Inflammatory macrophage (primary cell): Measurements from ENCODE around the gene FKBP5.
A peak's percentile ranks its signal among the peaks of the same experiment; 100 is the strongest.
"Not testable (repeated sequence)": the region's sequence is repeated elsewhere in the genome, so short reads cannot be mapped to it uniquely, and the experiment has no call there.

Experiments used
- DNase-seq, 2 donors: peaks; one replicate each; pipeline ENCODE4 v3.0.0-alpha.2; 2020 to 2022

Gene FKBP5

GRCh38 chr6:35609588-35609987 is 79.1 kb downstream of the FKBP5 start:
- no peak for DNase-seq

GRCh38 chr6:35607517-35608233 is 81.0 kb downstream of the FKBP5 start:
- DNase-seq, result no peak

- DNase-seq, result no peak
Measured at GRCh38 chr6:35605600-35605999, 83.1 kb downstream of the FKBP5 start.

- DNase-seq, result no peak
Measured at GRCh38 chr6:35603326-35604202, 85.2 kb downstream of the FKBP5 start.

GRCh38 chr6:35602133-35602946 is 86.4 kb downstream of the FKBP5 start:
- DNase-seq, result peak; percentile 59 to 60

- DNase-seq, result peak; percentile 71 to 80
Measured at GRCh38 chr6:35601331-35602132, 87.2 kb downstream of the FKBP5 start.

GRCh38 chr6:35600659-35601125 is 88.0 kb downstream of the FKBP5 start:
- no peak for DNase-seq

GRCh38 chr6:35599761-35600658 is 88.7 kb downstream of the FKBP5 start:
- DNase-seq, result no peak

GRCh38 chr6:35598621-35599020 is 90.1 kb downstream of the FKBP5 start:
- not testable (repeated sequence) for DNase-seq

GRCh38 chr6:35596448-35597442 is 92.0 kb downstream of the FKBP5 start:
- no peak for DNase-seq

- DNase-seq, result no peak
Measured at GRCh38 chr6:35594503-35595186, 94.1 kb downstream of the FKBP5 start.

- DNase-seq, result peak; percentile 9 to 14
Measured at GRCh38 chr6:35592178-35592577, 96.5 kb downstream of the FKBP5 start.

GRCh38 chr6:35590622-35591066 is 98.1 kb downstream of the FKBP5 start:
- no peak for DNase-seq

GRCh38 chr6:35589904-35590303 is 98.8 kb downstream of the FKBP5 start:
- no peak for DNase-seq

- no peak for DNase-seq
Measured at GRCh38 chr6:35589201-35589739, 99.4 kb downstream of the FKBP5 start.

GRCh38 chr6:35587167-35587566 is 101.5 kb downstream of the FKBP5 start:
- DNase-seq, result peak; percentile 34 to 37

- DNase-seq, result no peak
Measured at GRCh38 chr6:35586542-35586941, 102.2 kb downstream of the FKBP5 start.

GRCh38 chr6:35585658-35586057 is 103.1 kb downstream of the FKBP5 start:
- DNase-seq, result peak; percentile 47 to 72
